GM12874 (cell line): ENCODE results near the gene RLN3.

Experiments used
- TF ChIP-seq, protein P1 (sequence below): IDR thresholded peaks from 2 replicates; pipeline ENCODE4 v1.5.1; 2011; ENCODE audit warnings: low read depth, mild to moderate bottlenecking, control low read depth, low read length, moderate library complexity; ENCODE audit not compliant: insufficient read depth

The RLN3 gene

DNA sequence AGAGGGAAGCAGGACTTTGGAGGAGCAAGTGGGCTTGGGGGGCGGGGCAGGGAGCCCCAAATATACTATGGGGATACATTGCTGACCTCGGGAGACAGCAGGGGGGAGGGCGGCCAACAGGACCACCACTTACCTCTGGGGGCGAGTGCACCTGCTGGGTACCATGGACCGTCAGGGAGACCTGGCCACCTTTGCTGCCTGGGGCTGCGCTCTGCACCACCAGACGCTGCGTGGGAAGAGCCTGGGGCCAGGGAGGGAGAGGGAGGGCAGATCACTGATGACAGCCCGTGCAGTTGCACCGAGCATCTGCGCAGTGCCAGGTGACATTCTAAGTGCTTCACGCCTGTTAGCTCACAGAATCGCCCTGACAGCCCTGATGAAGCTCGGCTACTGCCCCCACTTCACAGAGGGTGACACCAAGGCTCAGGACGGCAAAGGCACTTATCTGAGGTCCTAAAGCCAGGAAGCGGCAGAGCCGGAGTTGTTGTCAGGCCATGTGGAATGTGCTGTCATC lies 45.9 kb upstream of the RLN3 start:
- TF ChIP-seq, protein P1, sequence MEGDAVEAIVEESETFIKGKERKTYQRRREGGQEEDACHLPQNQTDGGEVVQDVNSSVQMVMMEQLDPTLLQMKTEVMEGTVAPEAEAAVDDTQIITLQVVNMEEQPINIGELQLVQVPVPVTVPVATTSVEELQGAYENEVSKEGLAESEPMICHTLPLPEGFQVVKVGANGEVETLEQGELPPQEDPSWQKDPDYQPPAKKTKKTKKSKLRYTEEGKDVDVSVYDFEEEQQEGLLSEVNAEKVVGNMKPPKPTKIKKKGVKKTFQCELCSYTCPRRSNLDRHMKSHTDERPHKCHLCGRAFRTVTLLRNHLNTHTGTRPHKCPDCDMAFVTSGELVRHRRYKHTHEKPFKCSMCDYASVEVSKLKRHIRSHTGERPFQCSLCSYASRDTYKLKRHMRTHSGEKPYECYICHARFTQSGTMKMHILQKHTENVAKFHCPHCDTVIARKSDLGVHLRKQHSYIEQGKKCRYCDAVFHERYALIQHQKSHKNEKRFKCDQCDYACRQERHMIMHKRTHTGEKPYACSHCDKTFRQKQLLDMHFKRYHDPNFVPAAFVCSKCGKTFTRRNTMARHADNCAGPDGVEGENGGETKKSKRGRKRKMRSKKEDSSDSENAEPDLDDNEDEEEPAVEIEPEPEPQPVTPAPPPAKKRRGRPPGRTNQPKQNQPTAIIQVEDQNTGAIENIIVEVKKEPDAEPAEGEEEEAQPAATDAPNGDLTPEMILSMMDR, result no peak

DNA sequence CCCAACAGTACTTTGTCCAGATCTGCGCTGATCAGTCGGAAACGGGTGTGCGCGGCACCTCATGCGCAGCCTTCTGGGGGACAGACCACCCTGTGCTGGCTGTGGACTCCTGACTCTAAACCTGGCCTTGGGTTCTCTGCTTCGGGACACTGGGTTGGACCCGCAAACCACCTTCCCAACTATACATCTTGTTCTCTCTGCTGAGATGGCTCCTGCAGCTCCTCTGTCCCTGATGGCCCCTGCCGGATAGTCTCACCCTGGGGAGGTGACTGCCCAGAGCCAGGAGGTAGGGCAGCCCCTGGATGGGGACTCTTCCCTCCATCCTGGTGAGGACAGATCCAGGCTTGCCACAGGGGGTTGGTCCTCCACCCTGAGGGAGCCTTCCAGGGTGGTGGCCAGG lies 45.2 kb upstream of the RLN3 start:
- TF ChIP-seq, protein P1, result no peak

GRCh38 chr19:13983213-13983889 lies 44.6 kb upstream of the RLN3 start:
- TF ChIP-seq, protein P1, result no peak

GRCh38 chr19:13984186-13984585 lies 43.8 kb upstream of the RLN3 start:
- TF ChIP-seq, protein P1, result no peak

DNA sequence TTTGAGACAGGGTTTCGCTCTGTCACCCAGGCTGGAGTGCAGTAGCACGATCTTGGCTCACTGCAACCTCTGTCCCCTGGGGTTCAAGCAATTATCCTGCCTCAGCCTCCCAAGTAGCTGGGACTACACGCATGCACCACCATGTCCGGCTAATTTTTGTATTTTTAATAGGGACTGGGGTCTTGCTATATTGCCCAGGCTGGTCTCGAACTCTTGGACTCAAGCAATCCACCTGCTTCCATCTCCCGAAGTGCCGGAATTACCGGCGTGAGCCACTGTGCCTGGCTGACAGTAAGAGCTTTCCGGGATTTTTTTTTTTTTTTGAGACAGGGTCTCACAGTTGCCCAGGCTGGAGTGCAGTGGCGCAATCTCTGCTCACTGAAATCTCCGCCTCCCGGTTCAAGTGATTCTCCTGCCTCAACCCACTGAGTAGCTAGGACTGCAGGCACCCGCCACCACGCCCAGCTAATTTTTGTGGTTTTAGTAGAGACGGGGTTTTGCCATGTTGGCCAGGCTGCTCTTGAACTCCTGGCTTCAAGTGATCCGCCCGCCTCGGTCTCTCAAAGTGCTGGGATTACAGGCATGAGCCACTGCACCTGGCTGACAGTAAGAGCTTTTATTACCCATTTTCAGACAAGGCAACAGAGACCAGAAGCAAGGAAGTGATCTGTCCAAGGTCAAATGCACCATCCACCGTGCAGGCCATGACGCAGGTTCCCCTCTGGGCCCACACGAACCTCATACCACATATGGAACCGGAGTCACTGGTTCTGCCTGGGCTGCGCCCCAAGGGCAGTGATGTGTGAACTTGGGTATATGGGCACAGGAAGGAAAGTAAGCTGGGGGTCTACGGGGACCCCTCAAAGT lies 42.8 kb upstream of the RLN3 start:
- TF ChIP-seq, protein P1, result no peak

- TF ChIP-seq, protein P1, result no peak
These were observed 42.1 kb upstream of the RLN3 start for GRCh38 chr19:13985771-13986347.

DNA sequence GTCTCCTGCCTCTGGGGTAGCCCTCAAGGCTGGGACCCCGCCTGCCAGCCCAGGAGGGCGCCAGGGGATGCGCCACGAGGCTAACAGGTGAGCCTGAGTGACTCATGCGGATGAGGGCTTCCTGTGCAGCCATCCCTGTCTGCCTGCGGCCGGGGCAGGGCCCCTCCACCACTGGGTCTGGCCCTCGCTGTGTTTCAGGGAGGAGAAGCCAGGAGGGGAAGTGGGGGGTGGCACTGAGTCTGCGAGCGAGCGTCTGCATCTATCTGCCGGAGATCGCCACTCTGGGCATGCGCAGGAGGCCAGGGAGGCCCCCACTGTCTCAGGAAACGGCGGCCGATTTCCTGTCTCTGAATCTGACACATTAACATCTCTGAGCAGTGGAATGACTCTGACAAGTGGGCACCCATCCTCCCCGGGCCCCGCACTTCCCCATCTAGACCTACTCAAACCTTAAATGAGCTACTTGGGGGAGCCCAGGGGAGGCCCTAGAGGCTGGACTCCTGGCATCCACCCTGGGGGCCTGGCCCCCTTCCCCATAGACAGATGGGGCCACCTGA lies 41.5 kb upstream of the RLN3 start:
- TF ChIP-seq, protein P1, result no peak
